GM12878 (cell line): ENCODE results near the gene BRD1. TPM values are rescaled to one million over a fixed set of nuclear protein-coding genes. Genes with fewer than 3 reads are reported as not detected.

Experiments
- ATAC-seq: fragments of 200-7000 bp; cut with Tn5 transposase; 3 replicates; pipeline ENCODE4 v1.9.1; 2020; ENCODE audit warnings: mild to moderate bottlenecking, moderate library complexity
- BruUV-seq: library from RNA; stranded (reverse); fragments of 400-500 nt; replicated peaks from 2 replicates; lab custom pipeline; 2021; lab: Mats Ljungman, UMichigan
- CTCF ChIA-PET: fragments of 300-600 bp; sonication (Branson Sonifier 250); formaldehyde crosslinking; extraction: SDS; loops from one replicate; lab custom pipeline; 2021; ENCODE audit warnings: inconsistent platforms; lab: Yijun Ruan, JAX
- POLR2A ChIA-PET: fragments of 350-600 bp; formaldehyde crosslinking; extraction: SDS; loops from one replicate; lab custom pipeline; 2021; ENCODE audit warnings: inconsistent platforms; lab: Charles Lee
- RAD21 ChIA-PET: fragments of 300-600 bp; sonication (Branson Sonifier 250); formaldehyde crosslinking; loops from one replicate; lab custom pipeline; 2023; ENCODE audit warnings: antibody characterized with exemption; ENCODE audit not compliant: unreplicated experiment; lab: Charles Lee
- SMC1A ChIA-PET: fragments of 300-600 bp; sonication (Branson Sonifier 250); formaldehyde crosslinking; loops from one replicate; lab custom pipeline; 2023; ENCODE audit not compliant: unreplicated experiment, uncharacterized antibody; lab: Charles Lee
- DNase-seq: peaks from one replicate; pipeline ENCODE4 v3.0.0-alpha.2; 2011; ENCODE audit warnings: low read depth, low spot score
- FAIRE-seq: peaks from 3 replicates; lab custom pipeline; 2011; peaks lifted over from hg19 to GRCh38; lab: Jason Lieb, UNC
- H2AFZ ChIP-seq: 2 replicates; pipeline ENCODE4 v1.6.0; 2011; ENCODE audit warnings: low read depth, low read length, control low read depth; ENCODE audit not compliant: control insufficient read depth
- H3K27ac ChIP-seq: 2 replicates; pipeline ENCODE4 v1.5.1; 2011; ENCODE audit warnings: control low read depth; ENCODE audit not compliant: control insufficient read depth, insufficient read depth
- H3K27me3 ChIP-seq, 2 experiments: replicated peaks in 1 of 2; 2 replicates each; pipeline versions ENCODE4 v1.6.0 to v1.6.1; 2011; ENCODE audit warnings: low read length in 1 of 2; ENCODE audit not compliant: control insufficient read depth in 2 of 2, insufficient read depth in 2 of 2
- H3K36me3 ChIP-seq, 2 experiments: 2 replicates each; pipeline ENCODE4 v1.5.1; 2011; ENCODE audit warnings: low read length in 1 of 2; ENCODE audit not compliant: control insufficient read depth in 2 of 2, insufficient read depth in 2 of 2
- H3K4me1 ChIP-seq: 2 replicates; pipeline ENCODE4 v1.6.1; 2011; ENCODE audit warnings: mild to moderate bottlenecking, low read length, moderate library complexity, mixed read lengths; ENCODE audit not compliant: control insufficient read depth, insufficient read depth
- H3K4me2 ChIP-seq: 2 replicates; pipeline ENCODE4 v1.6.0; 2011; ENCODE audit warnings: control low read depth; ENCODE audit not compliant: control insufficient read depth, insufficient read depth
- H3K4me3 ChIP-seq: fragments of 200-600 bp; sonication (generic); 2 replicates; pipeline ENCODE4 v1.5.1; 2016
- H3K79me2 ChIP-seq: 2 replicates; pipeline ENCODE4 v1.6.0; 2011; ENCODE audit warnings: low read length; ENCODE audit not compliant: control insufficient read depth, insufficient read depth
- H3K9ac ChIP-seq: 2 replicates; pipeline ENCODE4 v1.8.0; 2011; ENCODE audit warnings: low read length, control low read depth, mixed read lengths; ENCODE audit not compliant: control insufficient read depth, insufficient read depth
- H3K9me3 ChIP-seq: replicated peaks from 3 replicates; pipeline ENCODE4 v1.5.1; 2011; ENCODE audit warnings: mild to moderate bottlenecking, low read length; ENCODE audit not compliant: control insufficient read depth, insufficient read depth
- H4K20me1 ChIP-seq: 2 replicates; pipeline ENCODE4 v1.6.0; 2011; ENCODE audit not compliant: control insufficient read depth, insufficient read depth
- CHD1 ChIP-seq: IDR thresholded peaks from 2 replicates; pipeline ENCODE4 v1.6.1; 2012; ENCODE audit warnings: low read depth, low read length, improper control_type of control experiment
- HDAC6 ChIP-seq: fragments of 200-600 bp; sonication (generic); IDR thresholded peaks from one replicate; pipeline ENCODE4 v1.8.0; 2017; ENCODE audit warnings: antibody characterized with exemption; ENCODE audit not compliant: unreplicated experiment
- MEF2B ChIP-seq: fragments of 450-650 bp; IDR thresholded peaks from 2 replicates; pipeline ENCODE4 v1.6.1; 2018; ENCODE audit warnings: mild to moderate bottlenecking, moderate library complexity; ENCODE audit not compliant: partially characterized antibody, poor library complexity, severe bottlenecking
- NFYA ChIP-seq: IDR thresholded peaks from 2 replicates; pipeline ENCODE4 v1.6.1; 2011; ENCODE audit warnings: low read depth, mild to moderate bottlenecking, low read length, improper control_type of control experiment, borderline replicate concordance
- POLR2AphosphoS2 ChIP-seq: IDR thresholded peaks from 2 replicates; pipeline ENCODE4 v1.6.1; 2011; ENCODE audit warnings: low read depth, mild to moderate bottlenecking, low read length, improper control_type of control experiment, moderate library complexity
- ZNF207 ChIP-seq: fragments of 450-650 bp; IDR thresholded peaks from 2 replicates; pipeline ENCODE4 v1.6.1; 2014; ENCODE audit warnings: antibody characterized with exemption, mild to moderate bottlenecking, borderline replicate concordance
- WGBS: methylation state at CpG from one replicate; pipeline ENCODE4 v1.1.6; 2016; ENCODE audit warnings: low lambda C conversion rate; ENCODE audit not compliant: insufficient replicate concordance, insufficient coverage; ENCODE audit errors: missing lambda C conversion rate; 5-methylcytosine and 5-hydroxymethylcytosine counted together
- in situ Hi-C: fragments of 300-500 bp; cut with MboI; formaldehyde crosslinking; loops from 9 replicates; pipeline ENCODE4 v1.14.3; 2018; ENCODE audit warnings: mixed read lengths
- intact Hi-C: fragments of 100-400 bp; cut with micrococcal nuclease; formaldehyde crosslinking; loops from one replicate; pipeline ENCODE4 v1.14.2; 2022; ENCODE audit not compliant: unreplicated experiment
- polyA plus RNA-seq, 11 experiments: library from polyadenylated mRNA; depleted of rRNA in 4 of 11; unstranded in 6 of 11; stranded (reverse) in 5 of 11; fragments of >200 nt; fragmentation: Nextera tagmentation in 4 of 11; fragmentation: Illumina TruSeq in 1 of 11; extraction: Ambion mirVana in 4 of 11; extraction: Trizol in 1 of 11; gene quantifications; 1 replicate in 1 of 11; 2 replicates in 10 of 11; pipeline versions ENCODE4 v1.2.1 to v1.2.3, GENCODE V29; 2011 to 2016; ENCODE audit warnings: inconsistent platforms in 2 of 11, missing spikeins in 2 of 11, low read depth in 1 of 11
- total RNA-seq, 4 experiments: library from RNA; depleted of rRNA in 3 of 4; stranded (reverse); fragments of >200 nt in 3 of 4; fragmentation: Illumina TruSeq in 1 of 4; extraction: Trizol in 1 of 4; gene quantifications; 2 replicates each; pipeline versions ENCODE4 v1.2.1 to v1.2.3, GENCODE V29; 2013 to 2021
- TF ChIP-seq, protein P1 (sequence below): fragments of 450-650 bp; IDR thresholded peaks from 2 replicates; pipeline ENCODE4 v1.6.1; 2018; ENCODE audit warnings: borderline replicate concordance, mild to moderate bottlenecking; ENCODE audit not compliant: partially characterized antibody
- TF ChIP-seq, protein P2 (sequence below): fragments of 450-650 bp; IDR thresholded peaks from 2 replicates; pipeline ENCODE4 v1.6.1; 2017; ENCODE audit warnings: antibody characterized with exemption, mild to moderate bottlenecking, moderate library complexity

Gene BRD1
- total and polyA plus RNA-seq, 10 of the 15 experiments (the other 5 are each of a cell fraction or from before 2014, with no cell fraction given): 0.90 to 26.4 (median 7.1) TPM

DNA sequence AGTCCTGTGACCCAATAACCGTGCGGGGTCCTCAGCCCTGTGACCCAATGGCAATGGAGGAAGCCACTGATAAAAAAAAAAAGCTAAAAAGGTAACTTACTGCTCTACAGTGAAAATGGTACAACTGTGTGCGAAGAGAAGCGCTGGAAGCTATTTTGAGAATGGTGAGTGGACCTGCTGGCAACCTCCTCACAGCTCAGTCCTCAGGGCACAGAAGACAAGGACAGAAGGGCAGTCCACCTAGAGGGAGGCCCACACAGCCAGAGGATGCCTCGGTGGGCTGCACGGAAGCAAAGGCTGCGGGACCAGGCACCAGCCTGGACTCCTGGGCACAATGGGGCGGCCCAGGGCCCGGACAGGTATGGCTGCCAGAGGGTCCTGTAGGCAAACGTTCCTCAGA, 35.6 kb downstream of the BRD1 start:
- peaks cover 7% of the 10 kb centered on the region; the same call in 1 of the 2 replicates for H4K20me1 ChIP-seq
- ChIA-PET POLR2A (no interaction called here), CTCF (interaction anchor here (0.5 kb wide), 1 partner anchor 104 kb away, joined by 3 read pairs; no protein-coding TSS in a partner anchor)

More for the DNA sequence above, 35.6 kb downstream of the BRD1 start:
- ATAC-seq (no peak), DNase-seq (no peak), FAIRE-seq (no peak)
- H3K4me2 ChIP-seq: no peak overlapping the region
- H3K36me3 ChIP-seq: peaks cover 42 to 52% of the 10 kb centered on the region in 2 experiments
- no peak for TF ChIP-seq ZNF207
- no peak for TF ChIP-seq HDAC6
- TF ChIP-seq CHD1: no peak
- no peak for TF ChIP-seq MEF2B
- no peak for TF ChIP-seq POLR2AphosphoS2
- TF ChIP-seq, protein P1, sequence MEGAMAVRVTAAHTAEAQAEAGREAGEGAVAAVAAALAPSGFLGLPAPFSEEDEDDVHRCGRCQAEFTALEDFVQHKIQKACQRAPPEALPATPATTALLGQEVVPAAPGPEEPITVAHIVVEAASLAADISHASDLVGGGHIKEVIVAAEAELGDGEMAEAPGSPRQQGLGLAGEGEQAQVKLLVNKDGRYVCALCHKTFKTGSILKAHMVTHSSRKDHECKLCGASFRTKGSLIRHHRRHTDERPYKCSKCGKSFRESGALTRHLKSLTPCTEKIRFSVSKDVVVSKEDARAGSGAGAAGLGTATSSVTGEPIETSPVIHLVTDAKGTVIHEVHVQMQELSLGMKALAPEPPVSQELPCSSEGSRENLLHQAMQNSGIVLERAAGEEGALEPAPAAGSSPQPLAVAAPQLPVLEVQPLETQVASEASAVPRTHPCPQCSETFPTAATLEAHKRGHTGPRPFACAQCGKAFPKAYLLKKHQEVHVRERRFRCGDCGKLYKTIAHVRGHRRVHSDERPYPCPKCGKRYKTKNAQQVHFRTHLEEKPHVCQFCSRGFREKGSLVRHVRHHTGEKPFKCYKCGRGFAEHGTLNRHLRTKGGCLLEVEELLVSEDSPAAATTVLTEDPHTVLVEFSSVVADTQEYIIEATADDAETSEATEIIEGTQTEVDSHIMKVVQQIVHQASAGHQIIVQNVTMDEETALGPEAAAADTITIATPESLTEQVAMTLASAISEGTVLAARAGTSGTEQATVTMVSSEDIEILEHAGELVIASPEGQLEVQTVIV: no peak
- no peak for TF ChIP-seq NFYA
- TF ChIP-seq, protein P2, sequence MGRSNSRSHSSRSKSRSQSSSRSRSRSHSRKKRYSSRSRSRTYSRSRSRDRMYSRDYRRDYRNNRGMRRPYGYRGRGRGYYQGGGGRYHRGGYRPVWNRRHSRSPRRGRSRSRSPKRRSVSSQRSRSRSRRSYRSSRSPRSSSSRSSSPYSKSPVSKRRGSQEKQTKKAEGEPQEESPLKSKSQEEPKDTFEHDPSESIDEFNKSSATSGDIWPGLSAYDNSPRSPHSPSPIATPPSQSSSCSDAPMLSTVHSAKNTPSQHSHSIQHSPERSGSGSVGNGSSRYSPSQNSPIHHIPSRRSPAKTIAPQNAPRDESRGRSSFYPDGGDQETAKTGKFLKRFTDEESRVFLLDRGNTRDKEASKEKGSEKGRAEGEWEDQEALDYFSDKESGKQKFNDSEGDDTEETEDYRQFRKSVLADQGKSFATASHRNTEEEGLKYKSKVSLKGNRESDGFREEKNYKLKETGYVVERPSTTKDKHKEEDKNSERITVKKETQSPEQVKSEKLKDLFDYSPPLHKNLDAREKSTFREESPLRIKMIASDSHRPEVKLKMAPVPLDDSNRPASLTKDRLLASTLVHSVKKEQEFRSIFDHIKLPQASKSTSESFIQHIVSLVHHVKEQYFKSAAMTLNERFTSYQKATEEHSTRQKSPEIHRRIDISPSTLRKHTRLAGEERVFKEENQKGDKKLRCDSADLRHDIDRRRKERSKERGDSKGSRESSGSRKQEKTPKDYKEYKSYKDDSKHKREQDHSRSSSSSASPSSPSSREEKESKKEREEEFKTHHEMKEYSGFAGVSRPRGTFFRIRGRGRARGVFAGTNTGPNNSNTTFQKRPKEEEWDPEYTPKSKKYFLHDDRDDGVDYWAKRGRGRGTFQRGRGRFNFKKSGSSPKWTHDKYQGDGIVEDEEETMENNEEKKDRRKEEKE: no peak
- H3K4me1 ChIP-seq: no peaks in the 10 kb centered on the region
- no peak overlapping the region for H2AFZ ChIP-seq
- H3K79me2 ChIP-seq: no peaks in the 10 kb centered on the region; the same call in none of the 2 replicates
- in situ Hi-C loops (no loop called here), intact Hi-C loops (no loop called here)
- H3K9me3 ChIP-seq: no peaks in the 10 kb centered on the region
- no peaks in the 10 kb centered on the region for H3K27me3 ChIP-seq
- ChIA-PET RAD21 (no interaction called here), SMC1A (no interaction called here)
- 96% methylated on average over 10 of the region's 10 CpGs for WGBS
- no peak overlapping the region for H3K4me3 ChIP-seq
- H3K9ac ChIP-seq: no peak overlapping the region
- BruUV-seq: no TSS peak
- no peak overlapping the region for H3K27ac ChIP-seq
